Fibroblast of lung (primary cell): Measurements from ENCODE around the gene EPHB1. TPM values are rescaled to one million over a fixed set of nuclear protein-coding genes. Genes with fewer than 3 reads are reported as not detected.

Source experiments
- DNase-seq, 2 donors: peaks; one replicate each; pipeline versions ENCODE4 v3.0.0 to v3.0.0-alpha.2; 2010; ENCODE audit warnings: low read depth in 2 of 2
- H2AFZ ChIP-seq: 2 replicates; pipeline ENCODE4 v1.5.1; 2012; ENCODE audit warnings: low read length, control low read depth, inconsistent platforms
- H3K27ac ChIP-seq: 2 replicates; pipeline ENCODE4 v1.5.1; 2011; ENCODE audit warnings: low read length, control low read depth; ENCODE audit not compliant: insufficient read depth
- H3K27me3 ChIP-seq: 2 replicates; pipeline ENCODE4 v1.5.1; 2011; ENCODE audit warnings: mild to moderate bottlenecking, low read length; ENCODE audit not compliant: control insufficient read depth, insufficient read depth
- H3K36me3 ChIP-seq: 2 replicates; pipeline ENCODE4 v1.5.1; 2011; ENCODE audit warnings: low read length; ENCODE audit not compliant: control insufficient read depth, insufficient read depth
- H3K4me1 ChIP-seq: 2 replicates; pipeline ENCODE4 v1.5.1; 2011; ENCODE audit warnings: low read length; ENCODE audit not compliant: control insufficient read depth, insufficient read depth; ENCODE audit errors: extremely low read depth
- H3K4me2 ChIP-seq: 2 replicates; pipeline ENCODE4 v1.5.1; 2011; ENCODE audit warnings: low read length, control low read depth; ENCODE audit not compliant: insufficient read depth; ENCODE audit errors: extremely low read depth
- H3K4me3 ChIP-seq, 4 experiments: fragments of 200-600 bp in 1 of 4; sonication (generic) in 1 of 4; replicated peaks in 1 of 4; 2 replicates each; pipeline ENCODE4 v1.5.1; 2011 to 2016; ENCODE audit warnings: low read length in 4 of 4, low read depth in 3 of 4, mild to moderate bottlenecking in 3 of 4, control low read depth in 2 of 4, inconsistent platforms in 1 of 4, mixed read lengths in 1 of 4; ENCODE audit not compliant: insufficient read depth in 1 of 4; ENCODE audit errors: control extremely low read depth in 1 of 4
- H3K79me2 ChIP-seq: 2 replicates; pipeline ENCODE4 v1.5.1; 2012; ENCODE audit warnings: mild to moderate bottlenecking, low read length, inconsistent platforms; ENCODE audit not compliant: control insufficient read depth, insufficient read depth
- H3K9ac ChIP-seq: 2 replicates; pipeline ENCODE4 v1.5.1; 2011; ENCODE audit warnings: mild to moderate bottlenecking, low read length, control low read depth; ENCODE audit not compliant: insufficient read depth
- H3K9me3 ChIP-seq: 2 replicates; pipeline ENCODE4 v1.5.1; 2012; ENCODE audit warnings: low read depth, low read length; ENCODE audit not compliant: control insufficient read depth, insufficient read depth
- H4K20me1 ChIP-seq: 2 replicates; pipeline ENCODE4 v1.5.1; 2011; ENCODE audit warnings: low read length; ENCODE audit not compliant: control insufficient read depth, insufficient read depth; ENCODE audit errors: extremely low read depth
- CTCF ChIP-seq, 2 donors: IDR thresholded peaks in 1 of 2; conservative IDR thresholded peaks in 1 of 2; 1 replicate in 1 of 2; 2 replicates in 1 of 2; pipeline ENCODE4 v1.5.1; 2011 to 2012; ENCODE audit warnings: low read length in 2 of 2, control low read depth in 1 of 2, inconsistent platforms in 1 of 2, low read depth in 1 of 2, mild to moderate bottlenecking in 1 of 2
- EZH2 ChIP-seq: IDR thresholded peaks from 2 replicates; pipeline ENCODE4 v1.5.1; 2012; ENCODE audit warnings: low read length, control low read depth, mild to moderate bottlenecking; ENCODE audit errors: missing control alignments
- polyA plus RNA-seq, 2 donors: library from polyadenylated mRNA; depleted of rRNA in 1 of 2; stranded (reverse) in 1 of 2; unstranded in 1 of 2; fragments of >200 nt; gene quantifications; 2 replicates each; pipeline ENCODE4 v1.2.1, GENCODE V29; 2011 to 2012; ENCODE audit warnings: missing spikeins in 1 of 2
- total RNA-seq: library from RNA; depleted of rRNA; stranded (reverse); fragments of >200 nt; gene quantifications from 2 replicates; pipeline ENCODE4 v1.2.1, GENCODE V29; 2014

Gene EPHB1
- total and polyA plus RNA-seq, 2 donors (not counting 1 experiment from before 2014, with no cell fraction given): 0.14 to 0.50 TPM

- Histone ChIP-seq H4K20me1 (no peaks in the 10 kb centered on the region), H3K9ac (no peak overlapping the region), H3K4me3 (no peak overlapping the region), H3K27ac (no peak overlapping the region), H3K9me3 (no peaks in the 10 kb centered on the region), H2AFZ (no peak overlapping the region), H3K27me3 (no peaks in the 10 kb centered on the region), H3K4me1 (no peaks in the 10 kb centered on the region), H3K79me2 (no peaks in the 10 kb centered on the region), H3K4me2 (no peak overlapping the region), H3K36me3 (no peaks in the 10 kb centered on the region)
- no peak for DNase-seq
- TF ChIP-seq CTCF (conservative IDR thresholded peaks at IDR 0.05 in 1 of 2, IDR thresholded peaks at IDR 0.05 in 1 of 2; ENCODE audit: low read depth in 1 of 2, low read length in 2 of 2) (no peak), EZH2 (no peak)
Observed at GRCh38 chr3:134852893-134853351, 57.9 kb downstream of the EPHB1 start.

- H3K79me2 ChIP-seq: no peaks in the 10 kb centered on the region
Observed at GRCh38 chr3:134854254-134854653, 59.2 kb downstream of the EPHB1 start.

GRCh38 chr3:134857356-134857755 lies 62.3 kb downstream of the EPHB1 start:
- Histone ChIP-seq H3K79me2 (no peaks in the 10 kb centered on the region), H2AFZ (no peak overlapping the region), H3K4me3 (no peak overlapping the region), H3K9me3 (no peaks in the 10 kb centered on the region), H3K9ac (no peak overlapping the region), H3K27me3 (no peaks in the 10 kb centered on the region), H3K4me2 (no peak overlapping the region), H3K36me3 (no peaks in the 10 kb centered on the region), H3K4me1 (no peaks in the 10 kb centered on the region), H4K20me1 (no peaks in the 10 kb centered on the region), H3K27ac (no peak overlapping the region)
- DNase-seq: no peak
- no peak for TF ChIP-seq CTCF (conservative IDR thresholded peaks at IDR 0.05 in 1 of 2, IDR thresholded peaks at IDR 0.05 in 1 of 2; ENCODE audit: low read depth in 1 of 2, low read length in 2 of 2)
- TF ChIP-seq EZH2: no peak

More at GRCh38 chr3:134854254-134854653, 59.2 kb downstream of the EPHB1 start:
- no peaks in the 10 kb centered on the region for H3K9me3 ChIP-seq
- no peaks in the 10 kb centered on the region for H3K27me3 ChIP-seq
- TF ChIP-seq CTCF (conservative IDR thresholded peaks at IDR 0.05 in 1 of 2, IDR thresholded peaks at IDR 0.05 in 1 of 2; ENCODE audit: low read depth in 1 of 2, low read length in 2 of 2): no peak
- no peak for TF ChIP-seq EZH2
- H3K4me2 ChIP-seq: no peak overlapping the region
- H3K4me3 ChIP-seq: no peak overlapping the region
- no peak overlapping the region for H3K9ac ChIP-seq
- no peak overlapping the region for H3K27ac ChIP-seq
- H2AFZ ChIP-seq: no peak overlapping the region
- DNase-seq: no peak
- no peaks in the 10 kb centered on the region for H3K4me1 ChIP-seq
- no peaks in the 10 kb centered on the region for H3K36me3 ChIP-seq
- no peaks in the 10 kb centered on the region for H4K20me1 ChIP-seq
